ENCODE results near the gene PIGZ.

GRCh38 chr3:196991581-196992460 lies 23.2 kb upstream of the PIGZ start:
- TF ChIP-seq CTCF (IDR thresholded peaks at IDR 0.05 in 2 of 3, conservative IDR thresholded peaks at IDR 0.05 in 1 of 3; ENCODE audit: borderline replicate concordance in 1 of 3, insufficient read depth in 1 of 3, low read depth in 2 of 3, low read length in 2 of 3), result no peak
- no peak for TF ChIP-seq ELF1 (IDR thresholded peaks at IDR 0.05; ENCODE audit: borderline replicate concordance, low read depth)
- no peak for TF ChIP-seq ZFX (IDR thresholded peaks at IDR 0.05)
- no peak for TF ChIP-seq TCF7L2 (IDR thresholded peaks at IDR 0.05; ENCODE audit: borderline replicate concordance, extremely low read depth, insufficient read depth, insufficient read length)
- TF ChIP-seq MAX (IDR thresholded peaks at IDR 0.05), result no peak
- TF ChIP-seq POLR2AphosphoS5 (IDR thresholded peaks at IDR 0.05; ENCODE audit: low read depth, low read length), result no peak
- TF ChIP-seq EZH2 (IDR thresholded peaks at IDR 0.05), result no peak
- TF ChIP-seq REST (IDR thresholded peaks at IDR 0.05; ENCODE audit: low read depth), result no peak
- TF ChIP-seq ATF3 (IDR thresholded peaks at IDR 0.05), result no peak
- no peak for TF ChIP-seq FOSL1 (IDR thresholded peaks at IDR 0.05; ENCODE audit: low read depth)
- TF ChIP-seq POLR2A (IDR thresholded peaks at IDR 0.05; ENCODE audit: borderline replicate concordance, extremely low read depth, insufficient read depth, insufficient read length), result no peak

Data from HCT116 (cell line).